ENCODE data around the gene HHAT.
"Not testable (repeated sequence)": the region's sequence is repeated elsewhere in the genome, so short reads cannot be mapped to it uniquely, and the experiment has no call there.

The HHAT gene

DNA sequence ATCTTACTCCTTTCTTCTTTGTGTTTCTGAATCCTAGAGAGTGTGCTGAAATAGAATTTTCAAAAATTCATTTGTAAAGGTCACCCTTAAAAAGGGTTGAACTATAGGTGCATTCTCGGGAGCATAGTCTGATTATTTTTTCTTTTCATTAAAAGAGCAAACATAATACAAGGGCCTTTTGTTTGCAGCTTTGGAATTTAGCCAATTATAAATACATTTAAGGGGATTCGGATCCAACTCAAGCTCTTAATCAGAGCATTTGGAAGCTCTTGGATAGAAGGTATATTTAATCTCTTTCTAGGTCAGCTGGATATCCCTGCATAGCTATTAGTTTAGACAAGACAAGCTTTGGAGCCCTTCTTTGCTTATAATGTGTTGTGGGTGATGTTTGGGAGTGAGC, 321.7 kb downstream of the HHAT start:
- no peaks in the 10 kb centered on the region for H3K27me3 ChIP-seq
- H4K20me1 ChIP-seq, result no peaks in the 10 kb centered on the region
- H3K4me1 ChIP-seq, result peaks cover 0 to 15% (median 10%) of the 10 kb centered on the region in 10 experiments; a peak in 14 of 20 replicates
- TF ChIP-seq Cebpa-rat (IDR thresholded peaks at IDR 0.05), result no peak
- no peak overlapping the region for H3K27ac ChIP-seq
- H3K4me3 ChIP-seq, result no peak overlapping the region
- H3K36me3 ChIP-seq, result no peaks in the 10 kb centered on the region
- H3K4me2 ChIP-seq, result no peak overlapping the region
- H3K9ac ChIP-seq, result no peak overlapping the region
- 0 out of 22 replicates have a peak, but pooled peaks cover 0 to 3% (median 0%) of the 10 kb centered on the region in 11 experiments for H3K9me3 ChIP-seq (replicated peaks in 1 of 11)

DNA sequence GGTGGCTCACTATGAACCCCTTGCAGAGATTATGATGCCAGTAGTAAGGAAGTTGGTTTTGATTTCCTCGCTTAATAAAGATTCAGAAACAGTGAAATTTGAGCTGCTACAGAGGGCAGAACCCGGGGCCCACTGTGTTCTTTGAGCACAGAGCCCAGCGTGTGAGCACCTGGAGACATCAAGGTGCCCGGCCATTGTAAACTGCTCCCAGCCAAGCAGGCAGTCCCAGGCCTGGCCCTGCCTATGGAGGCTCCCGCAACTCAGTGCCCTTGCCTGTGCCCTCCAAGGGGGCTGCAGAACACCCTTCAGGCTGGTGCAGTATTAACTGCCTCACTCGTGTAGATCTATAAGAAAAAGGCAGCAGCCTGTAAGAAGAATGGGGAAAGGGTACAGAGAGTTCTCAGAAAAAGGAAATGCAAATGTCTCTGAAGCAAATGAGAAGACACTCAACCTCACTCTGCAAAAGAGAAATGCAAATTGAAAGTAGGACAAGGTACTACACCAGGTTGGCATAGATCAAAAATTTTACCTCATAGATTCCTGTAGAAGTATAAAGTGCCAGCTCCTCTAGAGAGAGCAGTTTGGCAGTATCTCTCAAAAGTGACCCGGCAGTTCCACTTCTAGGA, 323.7 kb downstream of the HHAT start:
- Histone ChIP-seq H3K9ac (no peak overlapping the region), H3K27ac (no peak overlapping the region), H3K4me1 (peaks cover 0 to 8% (median 6%) of the 10 kb centered on the region in 10 experiments; a peak in 9 of 20 replicates), H3K4me3 (no peak overlapping the region), H3K36me3 (no peaks in the 10 kb centered on the region), H4K20me1 (no peaks in the 10 kb centered on the region), H3K27me3 (no peaks in the 10 kb centered on the region), H3K4me2 (no peak overlapping the region), H3K9me3 (replicated peaks in 1 of 11) (0 out of 22 replicates have a peak, but pooled peaks cover 0 to 3% (median 0%) of the 10 kb centered on the region in 11 experiments)
- no peak for TF ChIP-seq Cebpa-rat (IDR thresholded peaks at IDR 0.05)

DNA sequence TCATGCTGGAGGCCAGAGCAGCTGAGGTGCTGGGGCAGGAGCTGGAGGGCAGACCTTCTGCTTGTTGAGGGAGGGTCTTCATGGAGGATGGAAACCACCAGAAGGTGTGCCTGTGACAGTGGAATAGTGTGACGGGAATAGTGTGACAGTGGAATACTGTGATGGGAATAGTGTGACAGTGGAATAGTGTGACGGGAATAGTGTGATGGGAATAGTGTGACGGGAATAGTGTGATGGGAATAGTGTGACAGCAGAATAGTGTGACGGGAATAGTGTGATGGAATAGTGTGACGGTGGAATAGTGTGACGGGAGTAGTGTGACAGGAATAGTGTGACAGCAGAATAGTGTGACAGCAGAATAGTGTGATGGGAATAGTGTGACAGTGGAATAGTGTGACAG, 325.1 kb downstream of the HHAT start:
- Histone ChIP-seq H3K27ac (no peak overlapping the region), H3K9ac (no peak overlapping the region), H3K4me3 (no peak overlapping the region), H3K4me2 (no peak overlapping the region), H3K27me3 (no peaks in the 10 kb centered on the region), H3K4me1 (no peaks in the 10 kb centered on the region), H3K9me3 (replicated peaks in 1 of 11) (0 out of 22 replicates have a peak, but pooled peaks cover 0 to 3% (median 0%) of the 10 kb centered on the region in 11 experiments), H3K36me3 (no peaks in the 10 kb centered on the region), H4K20me1 (no peaks in the 10 kb centered on the region)
- no peak for TF ChIP-seq Cebpa-rat (IDR thresholded peaks at IDR 0.05)

DNA sequence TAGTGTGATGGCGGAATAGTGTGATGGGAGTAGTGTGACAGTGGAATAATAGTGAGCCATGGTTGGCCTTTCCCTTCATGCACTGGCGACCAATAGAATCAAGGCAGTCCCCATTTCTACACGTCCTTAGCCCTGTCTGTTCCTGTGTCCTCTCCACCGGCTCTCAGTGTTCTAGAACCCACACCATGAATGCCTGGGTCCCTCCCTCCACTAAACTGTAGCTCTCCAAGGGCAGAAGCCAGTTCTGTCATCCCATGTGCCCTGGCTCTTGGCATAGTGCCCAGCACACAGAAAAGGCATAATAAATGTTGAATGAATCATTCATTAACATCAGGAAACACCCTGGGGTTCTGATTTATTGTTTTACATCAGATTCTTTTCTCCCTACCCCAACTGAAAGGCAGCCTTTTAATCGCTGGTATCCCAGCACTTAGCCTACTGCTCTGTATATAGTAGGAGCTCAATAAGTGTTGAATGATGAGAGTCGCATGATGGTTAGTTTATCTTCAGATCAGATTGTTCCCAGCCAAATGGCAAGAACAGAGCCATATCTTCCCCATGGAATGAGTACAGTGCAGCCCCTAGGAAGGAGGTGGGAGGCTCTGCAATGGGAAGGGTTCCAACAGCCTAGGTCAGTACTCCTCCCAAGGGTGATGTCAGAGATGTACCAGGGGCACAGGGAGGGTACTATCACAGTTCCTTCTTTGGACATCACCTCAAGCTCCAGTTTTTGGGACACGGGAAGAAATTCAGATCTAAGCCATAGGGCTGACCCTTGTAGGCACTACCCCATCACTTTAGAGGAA, 325.7 kb downstream of the HHAT start:
- H3K27ac ChIP-seq, result no peak overlapping the region
- H3K27me3 ChIP-seq, result no peaks in the 10 kb centered on the region
- no peak overlapping the region for H3K4me2 ChIP-seq
- H4K20me1 ChIP-seq, result no peaks in the 10 kb centered on the region
- no peak overlapping the region for H3K4me3 ChIP-seq
- H3K9ac ChIP-seq, result no peak overlapping the region
- no peaks in the 10 kb centered on the region for H3K4me1 ChIP-seq
- H3K9me3 ChIP-seq (replicated peaks in 1 of 11), result 0 out of 22 replicates have a peak, but pooled peaks cover 0 to 3% (median 0%) of the 10 kb centered on the region in 11 experiments
- TF ChIP-seq Cebpa-rat (IDR thresholded peaks at IDR 0.05), result no peak
- H3K36me3 ChIP-seq, result no peaks in the 10 kb centered on the region

GRCh38 chr1:210655511-210655910, 326.8 kb downstream of the HHAT start:
- H3K4me2 ChIP-seq, result no peak overlapping the region

GRCh38 chr1:210657806-210658205, 329.1 kb downstream of the HHAT start:
- Histone ChIP-seq H3K9me3 (replicated peaks in 1 of 11) (0 out of 22 replicates have a peak, but pooled peaks cover 0 to 3% (median 0%) of the 10 kb centered on the region in 11 experiments), H3K36me3 (no peaks in the 10 kb centered on the region), H4K20me1 (no peaks in the 10 kb centered on the region), H3K4me2 (no peak overlapping the region), H3K4me3 (no peak overlapping the region), H3K9ac (no peak overlapping the region), H3K4me1 (no peaks in the 10 kb centered on the region), H3K27me3 (no peaks in the 10 kb centered on the region), H3K27ac (no peak overlapping the region)
- TF ChIP-seq Cebpa-rat (IDR thresholded peaks at IDR 0.05), result no peak

More at GRCh38 chr1:210655511-210655910, 326.8 kb downstream of the HHAT start:
- H3K36me3 ChIP-seq, result no peaks in the 10 kb centered on the region
- no peak overlapping the region for H3K9ac ChIP-seq
- H3K4me3 ChIP-seq, result no peak overlapping the region
- H3K4me1 ChIP-seq, result no peaks in the 10 kb centered on the region
- H3K27me3 ChIP-seq, result no peaks in the 10 kb centered on the region
- H4K20me1 ChIP-seq, result no peaks in the 10 kb centered on the region
- no peak overlapping the region for H3K27ac ChIP-seq
- 0 out of 22 replicates have a peak, but pooled peaks cover 0 to 3% (median 0%) of the 10 kb centered on the region in 11 experiments for H3K9me3 ChIP-seq (replicated peaks in 1 of 11)
- TF ChIP-seq Cebpa-rat (IDR thresholded peaks at IDR 0.05), result no peak

GRCh38 chr1:210661520-210661919, 332.8 kb downstream of the HHAT start:
- not testable (repeated sequence) for H3K9ac ChIP-seq; H3K27ac ChIP-seq; H3K27me3 ChIP-seq; H3K4me1 ChIP-seq; H3K4me3 ChIP-seq; H3K9me3 ChIP-seq (replicated peaks in 1 of 11); H4K20me1 ChIP-seq; H3K4me2 ChIP-seq; H3K36me3 ChIP-seq

- H3K4me1 ChIP-seq, result peaks cover 0 to 6% (median 0%) of the 10 kb centered on the region in 10 experiments; a peak in 1 of 20 replicates
- no peak for TF ChIP-seq Cebpa-rat (IDR thresholded peaks at IDR 0.05)
- H3K27ac ChIP-seq, result no peak overlapping the region
- no peak overlapping the region for H3K4me2 ChIP-seq
- H3K27me3 ChIP-seq, result no peaks in the 10 kb centered on the region
- H3K36me3 ChIP-seq, result no peaks in the 10 kb centered on the region
- no peaks in the 10 kb centered on the region for H4K20me1 ChIP-seq
- H3K9me3 ChIP-seq (replicated peaks in 1 of 11), result no peaks in the 10 kb centered on the region
- H3K4me3 ChIP-seq, result no peak overlapping the region
- H3K9ac ChIP-seq, result no peak overlapping the region
These were observed 333.8 kb downstream of the HHAT start for GRCh38 chr1:210662291-210663050.

All from BLaER1 treated with 17β-estradiol and CSF1 and Interleukin-3, amounts not matched to agents 10 nM and 100 nM (cell line).